ENCODE data around the gene PTPRD. TPM values are rescaled to one million over a fixed set of nuclear protein-coding genes. Genes with fewer than 3 reads are reported as not detected.

The PTPRD gene
- total RNA-seq, 1 experiment from 2014 or later, result not detected

DNA sequence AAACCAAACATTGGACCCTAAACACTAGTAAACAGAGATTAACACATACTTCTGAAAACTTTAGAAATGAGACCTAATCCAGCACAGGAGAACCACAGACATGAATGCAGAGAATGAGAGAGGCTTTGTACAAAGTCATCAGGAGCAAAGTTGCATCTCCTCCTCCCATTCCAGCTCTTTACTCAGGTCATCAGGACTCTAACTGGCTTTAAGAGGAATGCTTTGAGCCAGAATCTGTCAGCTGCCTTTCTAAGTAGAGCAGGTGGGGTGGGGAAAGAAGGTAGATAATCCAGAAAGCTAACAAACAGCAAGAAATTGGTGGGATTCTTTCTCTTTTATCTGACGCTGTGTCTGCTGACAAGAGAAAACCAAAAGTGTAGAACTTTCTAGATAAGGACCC, 2230.5 kb downstream of the PTPRD start:
- no TSS peak for BruUV-seq (replicated peaks)
- no peak overlapping the region for H3K4me3 ChIP-seq (ENCODE audit: low read depth in 2 of 2, low read length in 2 of 2)
- H3K4me1 ChIP-seq (ENCODE audit: control insufficient read depth, insufficient read depth, low read length), result no peaks in the 10 kb centered on the region
- TF ChIP-seq, protein P1, sequence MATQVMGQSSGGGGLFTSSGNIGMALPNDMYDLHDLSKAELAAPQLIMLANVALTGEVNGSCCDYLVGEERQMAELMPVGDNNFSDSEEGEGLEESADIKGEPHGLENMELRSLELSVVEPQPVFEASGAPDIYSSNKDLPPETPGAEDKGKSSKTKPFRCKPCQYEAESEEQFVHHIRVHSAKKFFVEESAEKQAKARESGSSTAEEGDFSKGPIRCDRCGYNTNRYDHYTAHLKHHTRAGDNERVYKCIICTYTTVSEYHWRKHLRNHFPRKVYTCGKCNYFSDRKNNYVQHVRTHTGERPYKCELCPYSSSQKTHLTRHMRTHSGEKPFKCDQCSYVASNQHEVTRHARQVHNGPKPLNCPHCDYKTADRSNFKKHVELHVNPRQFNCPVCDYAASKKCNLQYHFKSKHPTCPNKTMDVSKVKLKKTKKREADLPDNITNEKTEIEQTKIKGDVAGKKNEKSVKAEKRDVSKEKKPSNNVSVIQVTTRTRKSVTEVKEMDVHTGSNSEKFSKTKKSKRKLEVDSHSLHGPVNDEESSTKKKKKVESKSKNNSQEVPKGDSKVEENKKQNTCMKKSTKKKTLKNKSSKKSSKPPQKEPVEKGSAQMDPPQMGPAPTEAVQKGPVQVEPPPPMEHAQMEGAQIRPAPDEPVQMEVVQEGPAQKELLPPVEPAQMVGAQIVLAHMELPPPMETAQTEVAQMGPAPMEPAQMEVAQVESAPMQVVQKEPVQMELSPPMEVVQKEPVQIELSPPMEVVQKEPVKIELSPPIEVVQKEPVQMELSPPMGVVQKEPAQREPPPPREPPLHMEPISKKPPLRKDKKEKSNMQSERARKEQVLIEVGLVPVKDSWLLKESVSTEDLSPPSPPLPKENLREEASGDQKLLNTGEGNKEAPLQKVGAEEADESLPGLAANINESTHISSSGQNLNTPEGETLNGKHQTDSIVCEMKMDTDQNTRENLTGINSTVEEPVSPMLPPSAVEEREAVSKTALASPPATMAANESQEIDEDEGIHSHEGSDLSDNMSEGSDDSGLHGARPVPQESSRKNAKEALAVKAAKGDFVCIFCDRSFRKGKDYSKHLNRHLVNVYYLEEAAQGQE (IDR thresholded peaks at IDR 0.05; ENCODE audit: insufficient read depth in 1 of 2, low read depth in 2 of 2, low read length in 1 of 2), result no peak
- TF ChIP-seq POLR2AphosphoS5 (IDR thresholded peaks at IDR 0.05; ENCODE audit: low read depth, low read length) (no peak), SIN3A (IDR thresholded peaks at IDR 0.05; ENCODE audit: borderline replicate concordance, insufficient read depth, low read depth, low read length) (no peak), TCF7L2 (IDR thresholded peaks at IDR 0.05; ENCODE audit: low read depth, low read length) (no peak)
- TF ChIP-seq, protein P2, sequence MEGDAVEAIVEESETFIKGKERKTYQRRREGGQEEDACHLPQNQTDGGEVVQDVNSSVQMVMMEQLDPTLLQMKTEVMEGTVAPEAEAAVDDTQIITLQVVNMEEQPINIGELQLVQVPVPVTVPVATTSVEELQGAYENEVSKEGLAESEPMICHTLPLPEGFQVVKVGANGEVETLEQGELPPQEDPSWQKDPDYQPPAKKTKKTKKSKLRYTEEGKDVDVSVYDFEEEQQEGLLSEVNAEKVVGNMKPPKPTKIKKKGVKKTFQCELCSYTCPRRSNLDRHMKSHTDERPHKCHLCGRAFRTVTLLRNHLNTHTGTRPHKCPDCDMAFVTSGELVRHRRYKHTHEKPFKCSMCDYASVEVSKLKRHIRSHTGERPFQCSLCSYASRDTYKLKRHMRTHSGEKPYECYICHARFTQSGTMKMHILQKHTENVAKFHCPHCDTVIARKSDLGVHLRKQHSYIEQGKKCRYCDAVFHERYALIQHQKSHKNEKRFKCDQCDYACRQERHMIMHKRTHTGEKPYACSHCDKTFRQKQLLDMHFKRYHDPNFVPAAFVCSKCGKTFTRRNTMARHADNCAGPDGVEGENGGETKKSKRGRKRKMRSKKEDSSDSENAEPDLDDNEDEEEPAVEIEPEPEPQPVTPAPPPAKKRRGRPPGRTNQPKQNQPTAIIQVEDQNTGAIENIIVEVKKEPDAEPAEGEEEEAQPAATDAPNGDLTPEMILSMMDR (IDR thresholded peaks at IDR 0.05), result no peak
- H3K27ac ChIP-seq (ENCODE audit: low read length), result no peak overlapping the region
- no peak for DNase-seq (ENCODE audit: low read depth, low spot score)
- H3K9me3 ChIP-seq (ENCODE audit: control insufficient read depth, insufficient read depth, low read depth, low read length), result no peaks in the 10 kb centered on the region
- ChIA-PET POLR2A (no interaction called here), CTCF (no interaction called here)
- in situ Hi-C loops (cut with HindIII; ENCODE audit: low pct_unique_long_range_greater_than_20kb, low sequenced_read_pairs) (no loop called here), intact Hi-C loops (cut with micrococcal nuclease; ENCODE audit: unreplicated experiment) (no loop called here)
- ATAC-seq, result no peak
- H3K36me3 ChIP-seq (ENCODE audit: control insufficient read depth, insufficient read depth, low read length), result no peaks in the 10 kb centered on the region
- H3K27me3 ChIP-seq (ENCODE audit: control insufficient read depth, insufficient read depth, low read length), result no peaks in the 10 kb centered on the region

DNA sequence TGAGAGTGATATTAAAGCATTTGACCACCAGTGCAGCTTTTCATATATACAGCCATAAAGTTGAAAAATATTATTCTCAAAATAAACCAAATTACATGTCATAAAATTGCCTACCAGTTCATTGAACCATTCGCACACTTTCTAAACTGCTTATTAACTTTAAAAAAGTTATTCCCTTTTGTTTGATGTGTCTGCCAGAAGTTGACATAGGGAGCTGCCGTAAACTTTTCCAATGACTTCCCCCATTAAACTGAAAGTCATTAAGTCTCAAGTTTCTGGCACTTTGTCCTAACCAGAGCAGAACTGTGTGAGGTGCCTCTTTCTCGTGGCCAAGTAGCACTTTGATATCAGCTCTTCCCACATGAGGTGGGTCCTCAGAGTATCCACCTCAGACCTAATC, 2231.2 kb downstream of the PTPRD start:
- intact Hi-C loops (cut with micrococcal nuclease; ENCODE audit: unreplicated experiment) (no loop called here), in situ Hi-C loops (cut with HindIII; ENCODE audit: low pct_unique_long_range_greater_than_20kb, low sequenced_read_pairs) (no loop called here)
- Histone ChIP-seq H3K4me3 (ENCODE audit: low read depth in 2 of 2, low read length in 2 of 2) (no peak overlapping the region), H3K36me3 (ENCODE audit: control insufficient read depth, insufficient read depth, low read length) (no peaks in the 10 kb centered on the region), H3K27ac (ENCODE audit: low read length) (no peak overlapping the region), H3K9me3 (ENCODE audit: control insufficient read depth, insufficient read depth, low read depth, low read length) (no peaks in the 10 kb centered on the region), H3K27me3 (ENCODE audit: control insufficient read depth, insufficient read depth, low read length) (no peaks in the 10 kb centered on the region), H3K4me1 (ENCODE audit: control insufficient read depth, insufficient read depth, low read length) (no peaks in the 10 kb centered on the region)
- ChIA-PET CTCF (no interaction called here), POLR2A (interaction anchor here (0.6 kb wide), 1 partner anchor 439 kb away, joined by 3 read pairs; no protein-coding TSS in a partner anchor)
- BruUV-seq (replicated peaks), result no TSS peak
- TF ChIP-seq TCF7L2 (IDR thresholded peaks at IDR 0.05; ENCODE audit: low read depth, low read length) (no peak), POLR2AphosphoS5 (IDR thresholded peaks at IDR 0.05; ENCODE audit: low read depth, low read length) (no peak), SIN3A (IDR thresholded peaks at IDR 0.05; ENCODE audit: borderline replicate concordance, insufficient read depth, low read depth, low read length) (no peak)
- TF ChIP-seq, protein P1 (IDR thresholded peaks at IDR 0.05; ENCODE audit: insufficient read depth in 1 of 2, low read depth in 2 of 2, low read length in 1 of 2), result no peak
- TF ChIP-seq, protein P2 (IDR thresholded peaks at IDR 0.05), result no peak
- no peak for ATAC-seq
- DNase-seq (ENCODE audit: low read depth, low spot score), result no peak
